H1 (cell line): ENCODE measurements around the gene ASCC3. TPM values are rescaled to one million over a fixed set of nuclear protein-coding genes. Genes with fewer than 3 reads are reported as not detected.
"Not testable (repeated sequence)": the region's sequence is repeated elsewhere in the genome, so short reads cannot be mapped to it uniquely, and the experiment has no call there.

ENCODE experiments used
- CTCF ChIA-PET: fragments of 300-600 bp; sonication (Branson Sonifier 250); formaldehyde crosslinking; loops from one replicate; lab custom pipeline; 2021; ENCODE audit not compliant: partially characterized antibody; lab: Charles Lee
- POLR2A ChIA-PET: fragments of 300-600 bp; sonication (Branson Sonifier 250); formaldehyde crosslinking; loops from one replicate; lab custom pipeline; 2021; ENCODE audit warnings: inconsistent platforms; ENCODE audit not compliant: partially characterized antibody; lab: Charles Lee
- DNase-seq, 2 experiments: peaks; one replicate each; pipeline versions ENCODE4 v3.0.0 to v3.0.0-alpha.2; 2010 to 2022; ENCODE audit warnings: low spot score in 2 of 2, low read depth in 1 of 2, mixed read lengths in 1 of 2
- FAIRE-seq: peaks from 2 replicates; lab custom pipeline; 2011; peaks lifted over from hg19 to GRCh38; lab: Jason Lieb, UNC
- H2AFZ ChIP-seq: 2 replicates; pipeline ENCODE4 v1.8.1; 2012; ENCODE audit warnings: low read length, inconsistent platforms
- H2AK5ac ChIP-seq: 2 replicates; pipeline ENCODE4 v1.6.1; 2013; ENCODE audit warnings: low read depth, low read length
- H2BK120ac ChIP-seq: replicated peaks from 2 replicates; pipeline ENCODE3; 2013; ENCODE audit warnings: low read depth, low read length, inconsistent platforms
- H2BK12ac ChIP-seq: 2 replicates; pipeline ENCODE4 v1.6.1; 2013; ENCODE audit warnings: low read depth, low read length
- H2BK15ac ChIP-seq: 2 replicates; pipeline ENCODE4 v1.6.1; 2013; ENCODE audit warnings: low read length
- H2BK20ac ChIP-seq: 2 replicates; pipeline ENCODE4 v1.6.1; 2013; ENCODE audit warnings: low read length
- H2BK5ac ChIP-seq: 2 replicates; pipeline ENCODE4 v1.6.1; 2013; ENCODE audit warnings: low read depth, low read length
- H3K14ac ChIP-seq: 2 replicates; pipeline ENCODE4 v1.6.1; 2013; ENCODE audit warnings: inconsistent platforms; ENCODE audit not compliant: insufficient read length
- H3K18ac ChIP-seq: 2 replicates; pipeline ENCODE4 v1.6.1; 2013; ENCODE audit warnings: low read length; ENCODE audit errors: extremely low read depth
- H3K23ac ChIP-seq: 2 replicates; pipeline ENCODE4 v1.6.1; 2013; ENCODE audit warnings: inconsistent platforms; ENCODE audit not compliant: insufficient read length
- H3K23me2 ChIP-seq: 2 replicates; pipeline ENCODE4 v1.6.1; 2013; ENCODE audit warnings: low read depth, low read length
- H3K27ac ChIP-seq: 2 replicates; pipeline ENCODE4 v1.6.1; 2011; ENCODE audit warnings: low read depth, low read length, inconsistent platforms
- H3K27me3 ChIP-seq, 4 experiments: replicated peaks in 1 of 4; 1 replicate in 1 of 4; 2 replicates in 3 of 4; pipeline versions ENCODE4 v1.6.1 to v1.8.1; 2011 to 2013; ENCODE audit warnings: low read length in 3 of 4, mild to moderate bottlenecking in 3 of 4, inconsistent platforms in 2 of 4, mixed read lengths in 2 of 4, moderate library complexity in 1 of 4; ENCODE audit not compliant: control insufficient read depth in 3 of 4, insufficient read depth in 3 of 4; ENCODE audit errors: extremely low read depth in 1 of 4
- H3K36me3 ChIP-seq, 4 experiments: 2 replicates each; pipeline versions ENCODE4 v1.6.1 to v1.8.1; 2011 to 2013; ENCODE audit warnings: mild to moderate bottlenecking in 4 of 4, low read length in 3 of 4, moderate library complexity in 2 of 4, control low read depth in 1 of 4, inconsistent platforms in 1 of 4; ENCODE audit not compliant: insufficient read depth in 4 of 4, control insufficient read depth in 2 of 4
- H3K4ac ChIP-seq: replicated peaks from 2 replicates; pipeline ENCODE3; 2013; ENCODE audit warnings: low read length, low read depth, mixed read lengths, inconsistent platforms; ENCODE audit not compliant: insufficient read length
- H3K4me1 ChIP-seq, 4 experiments: replicated peaks in 1 of 4; 1 replicate in 1 of 4; 2 replicates in 3 of 4; pipeline versions ENCODE4 v1.6.1 to v1.8.1; 2011 to 2013; ENCODE audit warnings: low read length in 3 of 4, inconsistent platforms in 2 of 4, mixed read lengths in 1 of 4; ENCODE audit not compliant: insufficient read depth in 4 of 4, control insufficient read depth in 3 of 4
- H3K4me2 ChIP-seq, 2 experiments: 2 replicates each; pipeline versions ENCODE4 v1.6.1 to v1.8.1; 2011 to 2013; ENCODE audit warnings: low read depth in 2 of 2, low read length in 2 of 2, control low read depth in 1 of 2, inconsistent platforms in 1 of 2, mild to moderate bottlenecking in 1 of 2; ENCODE audit not compliant: insufficient read depth in 1 of 2
- H3K4me3 ChIP-seq, 4 experiments: fragments of 200-600, 300-600 bp in 1 of 4; sonication (generic), shearing (Covaris generic), sonication (Bioruptor Twin) in 1 of 4; 2 replicates each; pipeline versions ENCODE4 v1.5.1 to v1.8.1; 2011 to 2016; ENCODE audit warnings: low read length in 4 of 4, low read depth in 3 of 4, control low read depth in 2 of 4, inconsistent platforms in 2 of 4, mild to moderate bottlenecking in 2 of 4, mixed read lengths in 1 of 4, moderate library complexity in 1 of 4; ENCODE audit not compliant: insufficient read depth in 2 of 4; ENCODE audit errors: extremely low read depth in 1 of 4
- H3K56ac ChIP-seq: replicated peaks from 2 replicates; pipeline ENCODE3; 2013; ENCODE audit warnings: low read depth, mild to moderate bottlenecking, mixed read lengths, low read length, inconsistent platforms; ENCODE audit not compliant: insufficient read length
- H3K79me1 ChIP-seq: 2 replicates; pipeline ENCODE4 v1.6.1; 2013; ENCODE audit warnings: low read depth, low read length, control low read depth
- H3K79me2 ChIP-seq, 2 experiments: 2 replicates each; pipeline versions ENCODE4 v1.6.1 to v1.8.1; 2012 to 2013; ENCODE audit warnings: low read length in 2 of 2, mild to moderate bottlenecking in 2 of 2, inconsistent platforms in 1 of 2; ENCODE audit not compliant: insufficient read depth in 2 of 2, control insufficient read depth in 1 of 2
- H3K9ac ChIP-seq, 4 experiments: replicated peaks in 1 of 4; 1 replicate in 1 of 4; 2 replicates in 3 of 4; pipeline versions ENCODE4 v1.6.1 to v1.8.1; 2011 to 2013; ENCODE audit warnings: low read depth in 3 of 4, low read length in 3 of 4, control low read depth in 2 of 4, mild to moderate bottlenecking in 2 of 4, moderate library complexity in 2 of 4, inconsistent platforms in 1 of 4; ENCODE audit errors: extremely low read depth in 1 of 4
- H3K9me3 ChIP-seq, 2 experiments: 2 replicates each; pipeline versions ENCODE4 v1.6.1 to v1.8.1; 2012 to 2013; ENCODE audit warnings: mild to moderate bottlenecking in 2 of 2, moderate library complexity in 2 of 2, control low read depth in 1 of 2, inconsistent platforms in 1 of 2, low read depth in 1 of 2, low read length in 1 of 2, mixed read lengths in 1 of 2; ENCODE audit not compliant: insufficient read depth in 2 of 2
- H4K20me1 ChIP-seq, 2 experiments: replicated peaks in 1 of 2; 2 replicates each; pipeline versions ENCODE3 to v1.8.1; 2011 to 2013; ENCODE audit warnings: inconsistent platforms in 2 of 2, low read length in 2 of 2, mild to moderate bottlenecking in 1 of 2; ENCODE audit not compliant: insufficient read depth in 2 of 2, control insufficient read depth in 1 of 2
- H4K5ac ChIP-seq: 2 replicates; pipeline ENCODE4 v1.6.1; 2013; ENCODE audit warnings: low read length, low read depth, mixed read lengths, inconsistent platforms; ENCODE audit not compliant: insufficient read length
- H4K8ac ChIP-seq: 2 replicates; pipeline ENCODE4 v1.8.0; 2013; ENCODE audit warnings: mild to moderate bottlenecking, moderate library complexity, low read length, inconsistent platforms; ENCODE audit not compliant: insufficient read depth; ENCODE audit errors: extremely low read depth
- H4K91ac ChIP-seq: replicated peaks from 2 replicates; pipeline ENCODE3; 2013; ENCODE audit warnings: low read length, mixed read lengths, inconsistent platforms; ENCODE audit not compliant: insufficient read length
- CREB1 ChIP-seq: IDR thresholded peaks from 2 replicates; pipeline ENCODE4 v1.6.1; 2012; ENCODE audit warnings: inconsistent platforms
- FOSL1 ChIP-seq: IDR thresholded peaks from 2 replicates; pipeline ENCODE4 v1.6.1; 2011; ENCODE audit warnings: mild to moderate bottlenecking, low read depth, low read length, moderate library complexity; ENCODE audit not compliant: insufficient read depth
- KDM1A ChIP-seq: fragments of 200-600, 300-600 bp; sonication (generic); IDR thresholded peaks from 2 replicates; pipeline ENCODE4 v1.7.1; 2016; ENCODE audit warnings: mild to moderate bottlenecking, low read length, borderline replicate concordance
- POLR2AphosphoS5 ChIP-seq: IDR thresholded peaks from 2 replicates; pipeline ENCODE4 v1.6.1; 2011; ENCODE audit warnings: low read depth, low read length
- SRF ChIP-seq: IDR thresholded peaks from 2 replicates; pipeline ENCODE4 v1.6.1; 2011; ENCODE audit warnings: mild to moderate bottlenecking, low read depth, low read length, moderate library complexity
- TBP ChIP-seq: IDR thresholded peaks from 2 replicates; pipeline ENCODE4 v1.6.1; 2011; ENCODE audit warnings: low read depth, low read length, improper control_type of control experiment
- WGBS, 2 experiments: shearing (Covaris generic) in 1 of 2; methylation state at CpG; one replicate each; pipeline versions ENCODE4 v1.1.6 to v1.1.7; 2013 to 2015; ENCODE audit warnings: low lambda C conversion rate in 2 of 2, mixed read lengths in 2 of 2, inconsistent platforms in 1 of 2, low coverage in 1 of 2, missing lambda C conversion rate in 1 of 2; ENCODE audit not compliant: insufficient replicate concordance in 2 of 2, insufficient coverage in 1 of 2, insufficient read length in 1 of 2; ENCODE audit errors: extremely low coverage in 1 of 2, missing lambda C conversion rate in 1 of 2; 5-methylcytosine and 5-hydroxymethylcytosine counted together
- polyA plus RNA-seq, 7 experiments: library from polyadenylated mRNA; depleted of rRNA in 3 of 7; stranded (reverse) in 5 of 7; unstranded in 2 of 7; fragments of >200 nt in 5 of 7; fragments of 200-250 nt in 2 of 7; gene quantifications; 1 replicate in 5 of 7; 2 replicates in 1 of 7; 4 replicates in 1 of 7; pipeline versions ENCODE4 v1.2.1 to v1.2.3, GENCODE V29; 2011 to 2013; ENCODE audit warnings: missing spikeins in 2 of 7, mixed read lengths in 2 of 7
- total RNA-seq: library from RNA; stranded (reverse); fragmentation: NEBNext Ultra II Directional; extraction: Animal tissue kit (Norgen Biotek cat#: 25700); gene quantifications from 2 replicates; pipeline ENCODE4 v1.2.1, GENCODE V29; 2021

The ASCC3 gene
- total and polyA plus RNA-seq, 2 of the 8 experiments (the other 6 are each of a cell fraction or from before 2014, with no cell fraction given): 37.5 to 77.8 TPM

DNA sequence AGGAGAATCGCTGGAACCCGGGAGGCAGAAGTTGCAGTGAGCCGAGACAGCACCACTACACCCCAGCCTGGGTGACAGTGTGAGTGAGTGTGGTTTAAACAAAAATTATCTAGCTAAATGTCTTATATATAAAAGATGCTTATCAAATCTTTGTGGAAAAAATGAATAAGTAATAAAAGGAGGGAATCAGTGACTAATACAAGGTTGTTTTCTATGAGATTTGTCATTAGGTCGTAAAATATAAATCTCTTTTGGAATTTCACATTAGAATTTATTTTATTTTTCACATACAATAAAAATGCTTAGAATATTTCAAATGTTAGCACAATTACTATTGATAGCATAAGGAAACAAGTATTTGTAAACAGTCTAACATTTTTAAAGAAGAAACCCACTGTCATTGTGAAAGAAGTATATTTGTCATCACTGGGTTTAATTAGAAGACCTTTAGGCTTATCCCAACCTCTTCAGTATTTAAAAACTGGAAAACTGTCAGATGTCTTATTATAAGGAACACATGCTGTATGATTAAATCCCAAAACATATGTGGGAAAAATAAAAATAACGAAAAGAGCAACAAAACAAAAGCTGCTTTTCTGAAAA, 47.1 kb downstream of the ASCC3 start (continued):
- TF ChIP-seq TBP (no peak), KDM1A (no peak), FOSL1 (no peak), CREB1 (no peak), SRF (no peak), POLR2AphosphoS5 (no peak)

GRCh38 chr6:100829077-100829595, 52.0 kb downstream of the ASCC3 start:
- FAIRE-seq, H4K5ac ChIP-seq, H3K4me3 ChIP-seq, H3K9ac ChIP-seq, H3K27me3 ChIP-seq, H3K4me1 ChIP-seq, H3K14ac ChIP-seq, H3K56ac ChIP-seq, H2BK120ac ChIP-seq, H2AFZ ChIP-seq, H3K9me3 ChIP-seq, H3K4ac ChIP-seq, H3K23ac ChIP-seq, DNase-seq, H3K18ac ChIP-seq, H2AK5ac ChIP-seq, H4K20me1 ChIP-seq, H4K8ac ChIP-seq, H3K36me3 ChIP-seq, H2BK5ac ChIP-seq, H3K27ac ChIP-seq, H2BK15ac ChIP-seq, H3K4me2 ChIP-seq, H2BK12ac ChIP-seq, POLR2A ChIA-PET, H3K79me1 ChIP-seq, H3K23me2 ChIP-seq, H2BK20ac ChIP-seq, H4K91ac ChIP-seq: not testable (repeated sequence)
- WGBS, 2 experiments: 98% methylated on average over 24 of the region's 27 CpGs; no CpG with 5 or more reads in 1 of the 2 experiments
- H3K79me2 ChIP-seq: peaks cover 0 to 38% of the 10 kb centered on the region in 2 experiments; a peak in 2 of 4 replicates
- CTCF ChIA-PET: interaction anchor here (1.3 to 1.4 kb wide), 3 partner anchors 8 to 18 kb away, joined by 3 to 4 read pairs (median 3); no protein-coding TSS in a partner anchor
